Measurements from ENCODE around the gene SRSF5. TPM values are rescaled to one million over a fixed set of nuclear protein-coding genes. Genes with fewer than 3 reads are reported as not detected.

The SRSF5 gene
- total and polyA plus RNA-seq, 2 donors (not counting 3 experiments of a cell fraction or from before 2014, with no cell fraction given) = 192 to 253 TPM

GRCh38 chr14:69768873-69769272 is 1.9 kb downstream of the SRSF5 start:
- peak overlapping the region; percentile 24 to 98 (median 76) for H3K4me3 ChIP-seq (replicated peaks in 1 of 3; ENCODE audit: insufficient read depth in 1 of 3, low read depth in 1 of 3, low read length in 3 of 3)
- TF ChIP-seq FOS (IDR thresholded peaks at IDR 0.05; ENCODE audit: borderline replicate concordance, insufficient read depth, low read length) (peak; percentile 37), CTCF (IDR thresholded peaks at IDR 0.05; ENCODE audit: extremely low read depth in 1 of 2, insufficient read depth in 1 of 2, low read depth in 1 of 2, low read length in 2 of 2) (no peak), EZH2 (IDR thresholded peaks at IDR 0.05; ENCODE audit: borderline replicate concordance, low read depth, low read length, severe bottlenecking) (no peak), MYC (IDR thresholded peaks at IDR 0.05; ENCODE audit: low read depth, low read length) (no peak), GATA2 (IDR thresholded peaks at IDR 0.05; ENCODE audit: insufficient read depth, insufficient read length, low read depth, low read length) (peak; percentile 63), POLR2AphosphoS5 (IDR thresholded peaks at IDR 0.05; ENCODE audit: insufficient read depth, low read depth, low read length) (no peak), POLR2A (IDR thresholded peaks at IDR 0.05; ENCODE audit: low read depth, low read length) (no peak), JUN (IDR thresholded peaks at IDR 0.05; ENCODE audit: borderline replicate concordance, insufficient read depth, insufficient read length, low read depth) (peak; percentile 87)
- TF ChIP-seq, protein P1, sequence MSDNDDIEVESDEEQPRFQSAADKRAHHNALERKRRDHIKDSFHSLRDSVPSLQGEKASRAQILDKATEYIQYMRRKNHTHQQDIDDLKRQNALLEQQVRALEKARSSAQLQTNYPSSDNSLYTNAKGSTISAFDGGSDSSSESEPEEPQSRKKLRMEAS (IDR thresholded peaks at IDR 0.05; ENCODE audit: insufficient read depth, insufficient read length) = no peak
- no TSS peak for BruUV-seq (replicated peaks)
- H4K20me1 ChIP-seq (replicated peaks; ENCODE audit: control insufficient read depth, extremely low read depth, insufficient read depth, low read length) = peaks cover 20% of the 10 kb centered on the region
- intact Hi-C loops (cut with micrococcal nuclease) (loop anchor here (10.0 kb wide), 1 partner anchor 374 kb away; the partner anchor contains the start of genes ERH and SLC39A9), dilution Hi-C loops (cut with MboI; ENCODE audit: extremely low pct_ligation_motif_present, low sequenced_read_pairs) (no loop called here)
- H3K4me1 ChIP-seq (ENCODE audit: control insufficient read depth, extremely low read depth, insufficient read depth, low read length) = peaks cover 26% of the 10 kb centered on the region
- H3K27ac ChIP-seq (ENCODE audit: insufficient read depth, low read depth, low read length) = peak overlapping the region; percentile 88
- peak; percentile 58 for DNase-seq (ENCODE audit: low read depth, low spot score)
- CTCF ChIA-PET = interaction anchor here (0.9 to 4.2 kb wide), 4 partner anchors 9 to 259 kb away, joined by 3 to 23 read pairs (median 3); no protein-coding TSS in a partner anchor
- POLR2A ChIA-PET = no interaction called here
- H3K79me2 ChIP-seq (ENCODE audit: control insufficient read depth, insufficient read depth, low read length) = peaks cover 48% of the 10 kb centered on the region
- H3K27me3 ChIP-seq (ENCODE audit: control insufficient read depth in 2 of 2, insufficient read depth in 2 of 2, low read length in 2 of 2) = no peaks in the 10 kb centered on the region
- H3K36me3 ChIP-seq (ENCODE audit: control insufficient read depth in 2 of 2, extremely low read depth in 1 of 2, insufficient read depth in 2 of 2, low read length in 2 of 2) = peaks cover 25 to 41% of the 10 kb centered on the region in 2 experiments
- peak overlapping the region; percentile 88 for H3K4me2 ChIP-seq (ENCODE audit: insufficient read depth, low read length)
- peak overlapping the region; percentile 98 for H3K9ac ChIP-seq (replicated peaks; ENCODE audit: extremely low read depth, insufficient read depth, low read length)
- no peaks in the 10 kb centered on the region for H3K9me3 ChIP-seq (replicated peaks; ENCODE audit: control insufficient read depth, insufficient read depth, low read length)
- no peak overlapping the region for H2AFZ ChIP-seq (ENCODE audit: low read depth, low read length)
- no peaks in the 10 kb centered on the region for H3K9me1 ChIP-seq (replicated peaks; ENCODE audit: control insufficient read depth, extremely low read depth, insufficient read depth, low read length)
- FAIRE-seq = peak; percentile 88

Measured in endothelial cell of umbilical vein (primary cell).